ENCODE results near the gene GTPBP4. TPM values are rescaled to one million over a fixed set of nuclear protein-coding genes. Genes with fewer than 3 reads are reported as not detected.

Gene GTPBP4
- total and polyA plus RNA-seq, 4 donors: 9.8 to 15.1 (median 12.1) TPM

- TF ChIP-seq, protein P1, sequence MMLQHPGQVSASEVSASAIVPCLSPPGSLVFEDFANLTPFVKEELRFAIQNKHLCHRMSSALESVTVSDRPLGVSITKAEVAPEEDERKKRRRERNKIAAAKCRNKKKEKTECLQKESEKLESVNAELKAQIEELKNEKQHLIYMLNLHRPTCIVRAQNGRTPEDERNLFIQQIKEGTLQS (IDR thresholded peaks at IDR 0.05): no peak
- TF ChIP-seq JUND (IDR thresholded peaks at IDR 0.05) (no peak), RAD21 (IDR thresholded peaks at IDR 0.05) (no peak)
Observed at GRCh38 chr10:983971-984655, 4.1 kb upstream of the GTPBP4 start (continued).

DNA sequence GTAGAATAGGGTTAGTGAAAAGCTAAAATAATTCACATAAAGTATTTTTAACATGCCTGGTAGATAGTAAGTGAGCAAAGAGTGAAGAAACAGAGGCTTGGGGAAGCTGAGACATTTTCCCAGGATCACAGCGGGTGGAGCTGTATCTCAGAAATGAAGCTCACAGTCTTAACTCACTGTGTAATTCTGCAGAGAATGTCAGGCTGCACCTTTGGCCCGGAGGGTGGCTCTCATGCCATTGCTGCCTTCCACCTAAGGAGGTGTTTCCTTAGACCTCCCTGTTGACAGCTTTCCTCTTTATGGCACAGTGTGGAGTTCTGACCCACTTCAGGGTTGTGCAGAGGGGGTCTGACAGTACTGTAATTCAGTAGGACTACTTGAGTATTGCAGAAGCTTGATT, 2.9 kb upstream of the GTPBP4 start:
- Histone ChIP-seq H3K4me3 (ENCODE audit: low read depth in 1 of 3, low read length in 3 of 3) (no peak overlapping the region), H3K9ac (ENCODE audit: low read depth in 1 of 2, low read length in 2 of 2) (no peak overlapping the region), H3K9me3 (ENCODE audit: control insufficient read depth in 4 of 4, low read length in 3 of 4) (no peaks in the 10 kb centered on the region), H3K36me3 (ENCODE audit: control insufficient read depth in 4 of 4, insufficient read depth in 3 of 4, low read depth in 1 of 4, low read length in 3 of 4) (no peaks in the 10 kb centered on the region), H3K27me3 (ENCODE audit: control insufficient read depth in 4 of 4, insufficient read depth in 4 of 4, low read length in 3 of 4) (no peaks in the 10 kb centered on the region), H3K27ac (ENCODE audit: low read depth in 1 of 2, low read length in 2 of 2) (no peak overlapping the region), H3K4me1 (ENCODE audit: control insufficient read depth in 4 of 4, insufficient read depth in 4 of 4, low read length in 3 of 4) (peaks cover 7 to 26% (median 16%) of the 10 kb centered on the region in 4 donors)
- DNase-seq (ENCODE audit: low spot score): no peak
- no peak for TF ChIP-seq SP1 (IDR thresholded peaks at IDR 0.05)
- TF ChIP-seq, protein P1 (IDR thresholded peaks at IDR 0.05): no peak
- no peak for TF ChIP-seq GABPA (IDR thresholded peaks at IDR 0.05 in 1 of 2, conservative IDR thresholded peaks at IDR 0.05 in 1 of 2)
- no peak for TF ChIP-seq ZBTB33 (IDR thresholded peaks at IDR 0.05)
- no peak for TF ChIP-seq FOXA1 (IDR thresholded peaks at IDR 0.05)
- TF ChIP-seq, protein P2, sequence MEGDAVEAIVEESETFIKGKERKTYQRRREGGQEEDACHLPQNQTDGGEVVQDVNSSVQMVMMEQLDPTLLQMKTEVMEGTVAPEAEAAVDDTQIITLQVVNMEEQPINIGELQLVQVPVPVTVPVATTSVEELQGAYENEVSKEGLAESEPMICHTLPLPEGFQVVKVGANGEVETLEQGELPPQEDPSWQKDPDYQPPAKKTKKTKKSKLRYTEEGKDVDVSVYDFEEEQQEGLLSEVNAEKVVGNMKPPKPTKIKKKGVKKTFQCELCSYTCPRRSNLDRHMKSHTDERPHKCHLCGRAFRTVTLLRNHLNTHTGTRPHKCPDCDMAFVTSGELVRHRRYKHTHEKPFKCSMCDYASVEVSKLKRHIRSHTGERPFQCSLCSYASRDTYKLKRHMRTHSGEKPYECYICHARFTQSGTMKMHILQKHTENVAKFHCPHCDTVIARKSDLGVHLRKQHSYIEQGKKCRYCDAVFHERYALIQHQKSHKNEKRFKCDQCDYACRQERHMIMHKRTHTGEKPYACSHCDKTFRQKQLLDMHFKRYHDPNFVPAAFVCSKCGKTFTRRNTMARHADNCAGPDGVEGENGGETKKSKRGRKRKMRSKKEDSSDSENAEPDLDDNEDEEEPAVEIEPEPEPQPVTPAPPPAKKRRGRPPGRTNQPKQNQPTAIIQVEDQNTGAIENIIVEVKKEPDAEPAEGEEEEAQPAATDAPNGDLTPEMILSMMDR (IDR thresholded peaks at IDR 0.05; ENCODE audit: low read depth, low read length, missing input control): no peak
- no peak for TF ChIP-seq HNF4G (IDR thresholded peaks at IDR 0.05)
- no peak for TF ChIP-seq NR2F2 (IDR thresholded peaks at IDR 0.05)
- TF ChIP-seq FOXA2 (IDR thresholded peaks at IDR 0.05): no peak
- no peak for TF ChIP-seq TAF1 (conservative IDR thresholded peaks at IDR 0.05)
- TF ChIP-seq, protein P3, sequence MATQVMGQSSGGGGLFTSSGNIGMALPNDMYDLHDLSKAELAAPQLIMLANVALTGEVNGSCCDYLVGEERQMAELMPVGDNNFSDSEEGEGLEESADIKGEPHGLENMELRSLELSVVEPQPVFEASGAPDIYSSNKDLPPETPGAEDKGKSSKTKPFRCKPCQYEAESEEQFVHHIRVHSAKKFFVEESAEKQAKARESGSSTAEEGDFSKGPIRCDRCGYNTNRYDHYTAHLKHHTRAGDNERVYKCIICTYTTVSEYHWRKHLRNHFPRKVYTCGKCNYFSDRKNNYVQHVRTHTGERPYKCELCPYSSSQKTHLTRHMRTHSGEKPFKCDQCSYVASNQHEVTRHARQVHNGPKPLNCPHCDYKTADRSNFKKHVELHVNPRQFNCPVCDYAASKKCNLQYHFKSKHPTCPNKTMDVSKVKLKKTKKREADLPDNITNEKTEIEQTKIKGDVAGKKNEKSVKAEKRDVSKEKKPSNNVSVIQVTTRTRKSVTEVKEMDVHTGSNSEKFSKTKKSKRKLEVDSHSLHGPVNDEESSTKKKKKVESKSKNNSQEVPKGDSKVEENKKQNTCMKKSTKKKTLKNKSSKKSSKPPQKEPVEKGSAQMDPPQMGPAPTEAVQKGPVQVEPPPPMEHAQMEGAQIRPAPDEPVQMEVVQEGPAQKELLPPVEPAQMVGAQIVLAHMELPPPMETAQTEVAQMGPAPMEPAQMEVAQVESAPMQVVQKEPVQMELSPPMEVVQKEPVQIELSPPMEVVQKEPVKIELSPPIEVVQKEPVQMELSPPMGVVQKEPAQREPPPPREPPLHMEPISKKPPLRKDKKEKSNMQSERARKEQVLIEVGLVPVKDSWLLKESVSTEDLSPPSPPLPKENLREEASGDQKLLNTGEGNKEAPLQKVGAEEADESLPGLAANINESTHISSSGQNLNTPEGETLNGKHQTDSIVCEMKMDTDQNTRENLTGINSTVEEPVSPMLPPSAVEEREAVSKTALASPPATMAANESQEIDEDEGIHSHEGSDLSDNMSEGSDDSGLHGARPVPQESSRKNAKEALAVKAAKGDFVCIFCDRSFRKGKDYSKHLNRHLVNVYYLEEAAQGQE (IDR thresholded peaks at IDR 0.05): no peak
- TF ChIP-seq JUND (IDR thresholded peaks at IDR 0.05): no peak
- TF ChIP-seq, protein P4, sequence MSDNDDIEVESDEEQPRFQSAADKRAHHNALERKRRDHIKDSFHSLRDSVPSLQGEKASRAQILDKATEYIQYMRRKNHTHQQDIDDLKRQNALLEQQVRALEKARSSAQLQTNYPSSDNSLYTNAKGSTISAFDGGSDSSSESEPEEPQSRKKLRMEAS (IDR thresholded peaks at IDR 0.05): no peak
- TF ChIP-seq RXRA (IDR thresholded peaks at IDR 0.05): no peak
- WGBS: 96% methylated on average over 2 of the region's 2 CpGs
